ENCODE results near the gene RHOD. TPM values are rescaled to one million over a fixed set of nuclear protein-coding genes. Genes with fewer than 3 reads are reported as not detected.

The RHOD gene
- total and polyA plus RNA-seq, 2 of the 8 experiments (the other 6 are each of a cell fraction or from before 2014, with no cell fraction given), result 12.1 to 17.6 TPM

DNA sequence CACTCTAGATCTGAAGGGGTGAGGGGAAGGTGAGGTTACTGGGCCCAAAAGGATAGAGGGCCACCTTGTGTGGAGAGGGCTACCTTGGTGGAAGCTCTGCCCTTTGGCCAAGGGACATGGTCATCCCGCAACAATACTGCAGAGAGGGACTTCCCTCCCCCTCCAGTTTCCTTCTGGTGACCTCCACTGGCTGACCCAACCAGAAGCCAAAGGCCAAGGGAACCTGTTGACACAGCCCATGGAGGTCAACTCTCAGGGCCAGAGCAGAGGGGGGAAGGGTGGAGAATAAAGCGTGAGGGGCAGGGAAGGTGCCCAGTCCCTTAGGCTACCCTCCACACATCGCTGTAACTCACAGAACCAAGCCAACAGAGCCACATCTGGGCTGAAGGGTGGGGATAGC is 15.0 kb upstream of the RHOD start:
- Histone ChIP-seq H2BK5ac (ENCODE audit: low read depth, low read length) (no peak overlapping the region), H3K79me2 (ENCODE audit: control insufficient read depth in 1 of 2, insufficient read depth in 2 of 2, low read length in 2 of 2) (no peaks in the 10 kb centered on the region), H2AFZ (ENCODE audit: low read length) (no peak overlapping the region), H3K9ac (replicated peaks in 1 of 4; ENCODE audit: extremely low read depth in 1 of 4, low read depth in 3 of 4, low read length in 3 of 4) (no peak overlapping the region), H2BK20ac (ENCODE audit: low read length) (no peak overlapping the region), H3K23me2 (ENCODE audit: low read depth, low read length) (no peaks in the 10 kb centered on the region), H4K8ac (ENCODE audit: extremely low read depth, insufficient read depth, low read length) (no peak overlapping the region), H4K91ac (replicated peaks; ENCODE audit: insufficient read length, low read length) (no peak overlapping the region), H3K23ac (ENCODE audit: insufficient read length) (no peak overlapping the region), H3K4me2 (ENCODE audit: insufficient read depth in 1 of 2, low read depth in 2 of 2, low read length in 2 of 2) (no peak overlapping the region), H3K4me3 (ENCODE audit: extremely low read depth in 1 of 4, insufficient read depth in 2 of 4, low read depth in 3 of 4, low read length in 4 of 4) (no peak overlapping the region), H3K14ac (ENCODE audit: insufficient read length) (no peak overlapping the region), H4K5ac (ENCODE audit: insufficient read length, low read depth, low read length) (no peak overlapping the region), H2BK12ac (ENCODE audit: low read depth, low read length) (no peak overlapping the region; the same call in 1 of the 2 replicates), H3K27ac (ENCODE audit: low read depth, low read length) (no peak overlapping the region), H3K9me3 (ENCODE audit: insufficient read depth in 2 of 2, low read depth in 1 of 2, low read length in 1 of 2) (no peaks in the 10 kb centered on the region), H3K79me1 (ENCODE audit: low read depth, low read length) (no peaks in the 10 kb centered on the region), H2BK120ac (replicated peaks; ENCODE audit: low read depth, low read length) (no peak overlapping the region), H3K18ac (ENCODE audit: extremely low read depth, low read length) (no peak overlapping the region), H2AK5ac (ENCODE audit: low read depth, low read length) (no peak overlapping the region), H3K4me1 (replicated peaks in 1 of 4; ENCODE audit: control insufficient read depth in 3 of 4, insufficient read depth in 4 of 4, low read length in 3 of 4) (no peaks in the 10 kb centered on the region; a peak in 1 of 7 replicates), H3K56ac (replicated peaks; ENCODE audit: insufficient read length, low read depth, low read length) (no peak overlapping the region), H2BK15ac (ENCODE audit: low read length) (no peak overlapping the region), H3K27me3 (replicated peaks in 1 of 4; ENCODE audit: control insufficient read depth in 3 of 4, extremely low read depth in 1 of 4, insufficient read depth in 3 of 4, low read length in 3 of 4) (no peaks in the 10 kb centered on the region), H4K20me1 (replicated peaks in 1 of 2; ENCODE audit: control insufficient read depth in 1 of 2, insufficient read depth in 2 of 2, low read length in 2 of 2) (peaks cover 0 to 2% of the 10 kb centered on the region in 2 experiments), H3K36me3 (ENCODE audit: control insufficient read depth in 2 of 4, insufficient read depth in 4 of 4, low read length in 3 of 4) (no peaks in the 10 kb centered on the region), H3K4ac (replicated peaks; ENCODE audit: insufficient read length, low read depth, low read length) (no peak overlapping the region)
- WGBS, 2 experiments (ENCODE audit: extremely low coverage in 1 of 2, insufficient coverage in 1 of 2, insufficient read length in 1 of 2, insufficient replicate concordance in 2 of 2, low coverage in 1 of 2, low lambda C conversion rate in 2 of 2, missing lambda C conversion rate in 1 of 2), result 75% methylated on average over 3 of the region's 3 CpGs; no CpG with 5 or more reads in 1 of the 2 experiments
- ChIA-PET CTCF (ENCODE audit: partially characterized antibody) (interaction anchor here (7.0 kb wide), 1 partner anchor 12 kb away, joined by 69 read pairs; no protein-coding TSS in a partner anchor), POLR2A (ENCODE audit: partially characterized antibody) (interaction anchor here (0.8 kb wide), 1 partner anchor 18 kb away, joined by 3 read pairs; the partner anchor contains the start of gene SYT12)
- DNase-seq (ENCODE audit: low read depth in 1 of 2, low spot score in 2 of 2) (no peak), FAIRE-seq (no peak)
- TF ChIP-seq TEAD4 (IDR thresholded peaks at IDR 0.05; ENCODE audit: low read depth, low read length), result no peak
- TF ChIP-seq GABPA (IDR thresholded peaks at IDR 0.05; ENCODE audit: borderline replicate concordance, insufficient read depth, low read length), result no peak
- TF ChIP-seq BCL11A (IDR thresholded peaks at IDR 0.05; ENCODE audit: low read depth in 2 of 2, low read length in 2 of 2), result no peak
- TF ChIP-seq CBX5 (IDR thresholded peaks at IDR 0.05; ENCODE audit: low read depth, low read length), result no peak
- no peak for TF ChIP-seq RXRA (IDR thresholded peaks at IDR 0.05; ENCODE audit: insufficient read depth, low read depth, low read length)

All from H1 (cell line).